Testis (tissue), 3 donors: ENCODE results near the gene DNAAF2. TPM values are rescaled to one million over a fixed set of nuclear protein-coding genes. Genes with fewer than 3 reads are reported as not detected.
"Not testable (repeated sequence)": the region's sequence is repeated elsewhere in the genome, so short reads cannot be mapped to it uniquely, and the experiment has no call there.

ENCODE experiments used
- DNase-seq: peaks from one replicate; pipeline ENCODE4 v3.0.0-alpha.2; 2019
- H3K27ac ChIP-seq, 2 donors: fragments of 200-600 bp; sonication (generic); one replicate each; pipeline ENCODE4 v1.5.1; 2019
- H3K27me3 ChIP-seq: fragments of 200-600 bp; sonication (generic); one replicate; pipeline ENCODE4 v1.5.1; 2019
- H3K36me3 ChIP-seq: fragments of 200-600 bp; sonication (generic); one replicate; pipeline ENCODE4 v1.5.1; 2017; ENCODE audit warnings: low read depth; ENCODE audit errors: missing control alignments
- H3K4me1 ChIP-seq: fragments of 200-600 bp; sonication (generic); one replicate; pipeline ENCODE4 v1.5.1; 2019
- H3K4me3 ChIP-seq, 2 donors: fragments of 200-600 bp; sonication (generic); one replicate each; pipeline ENCODE4 v1.5.1; 2017 to 2019
- H3K9me3 ChIP-seq: fragments of 200-600 bp; sonication (generic); one replicate; pipeline ENCODE4 v1.5.1; 2017
- POLR2A ChIP-seq: fragments of 450-650 bp; IDR thresholded peaks from one replicate; pipeline ENCODE4 v1.6.1; 2017; ENCODE audit warnings: antibody characterized with exemption, mild to moderate bottlenecking, moderate library complexity
- WGBS, 2 donors: methylation state at CpG; one replicate each; pipeline ENCODE4 v1.1.5; 2018; 5-methylcytosine and 5-hydroxymethylcytosine counted together
- intact Hi-C: fragments of 100-400 bp; cut with DNase I; formaldehyde crosslinking; loops from one replicate; pipeline ENCODE4 v1.15.1; 2023; ENCODE audit warnings: low total_unique reads
- polyA plus RNA-seq: library from polyadenylated mRNA; stranded (reverse); fragments of 350-450 nt; fragmentation: Illumina TruSeq; extraction: RNeasy Lipid Tissue Mini Kit (QIAGEN cat#74804); gene quantifications from one replicate; pipeline ENCODE4 v1.2.3, GENCODE V29; 2014; ENCODE audit warnings: low read depth, low replicate concordance; ENCODE audit not compliant: insufficient read depth
- total RNA-seq, 2 donors: library from RNA; depleted of rRNA; stranded (reverse); fragments of >200 nt; gene quantifications; one replicate each; pipeline ENCODE4 v1.2.3, GENCODE V29; 2016
- TF ChIP-seq, protein P1 (sequence below), 3 experiments: fragments of 450-650 bp in 2 of 3; fragments of 200-600 bp in 1 of 3; sonication (generic) in 1 of 3; IDR thresholded peaks; one replicate each; pipeline ENCODE4 v1.5.1; 2016 to 2019; ENCODE audit warnings: antibody characterized with exemption in 3 of 3, mild to moderate bottlenecking in 2 of 3, moderate library complexity in 1 of 3

DNAAF2 gene
- total and polyA plus RNA-seq, 3 donors from 2014 or later = 12.7 to 18.2 (median 15.3) TPM

- no peaks in the 10 kb centered on the region for H3K9me3 ChIP-seq
- no peaks in the 10 kb centered on the region for H3K4me1 ChIP-seq
- no peak for DNase-seq
- H3K27ac ChIP-seq = no peak overlapping the region
- no peaks in the 10 kb centered on the region for H3K27me3 ChIP-seq
- H3K4me3 ChIP-seq = no peak overlapping the region
- intact Hi-C loops = no loop called here
- no peaks in the 10 kb centered on the region for H3K36me3 ChIP-seq
- TF ChIP-seq, protein P1, sequence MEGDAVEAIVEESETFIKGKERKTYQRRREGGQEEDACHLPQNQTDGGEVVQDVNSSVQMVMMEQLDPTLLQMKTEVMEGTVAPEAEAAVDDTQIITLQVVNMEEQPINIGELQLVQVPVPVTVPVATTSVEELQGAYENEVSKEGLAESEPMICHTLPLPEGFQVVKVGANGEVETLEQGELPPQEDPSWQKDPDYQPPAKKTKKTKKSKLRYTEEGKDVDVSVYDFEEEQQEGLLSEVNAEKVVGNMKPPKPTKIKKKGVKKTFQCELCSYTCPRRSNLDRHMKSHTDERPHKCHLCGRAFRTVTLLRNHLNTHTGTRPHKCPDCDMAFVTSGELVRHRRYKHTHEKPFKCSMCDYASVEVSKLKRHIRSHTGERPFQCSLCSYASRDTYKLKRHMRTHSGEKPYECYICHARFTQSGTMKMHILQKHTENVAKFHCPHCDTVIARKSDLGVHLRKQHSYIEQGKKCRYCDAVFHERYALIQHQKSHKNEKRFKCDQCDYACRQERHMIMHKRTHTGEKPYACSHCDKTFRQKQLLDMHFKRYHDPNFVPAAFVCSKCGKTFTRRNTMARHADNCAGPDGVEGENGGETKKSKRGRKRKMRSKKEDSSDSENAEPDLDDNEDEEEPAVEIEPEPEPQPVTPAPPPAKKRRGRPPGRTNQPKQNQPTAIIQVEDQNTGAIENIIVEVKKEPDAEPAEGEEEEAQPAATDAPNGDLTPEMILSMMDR (IDR thresholded peaks at IDR 0.05) = no peak
- TF ChIP-seq POLR2A = no peak
Observed at GRCh38 chr14:49670475-49670874, 35.4 kb upstream of the DNAAF2 start.

DNA sequence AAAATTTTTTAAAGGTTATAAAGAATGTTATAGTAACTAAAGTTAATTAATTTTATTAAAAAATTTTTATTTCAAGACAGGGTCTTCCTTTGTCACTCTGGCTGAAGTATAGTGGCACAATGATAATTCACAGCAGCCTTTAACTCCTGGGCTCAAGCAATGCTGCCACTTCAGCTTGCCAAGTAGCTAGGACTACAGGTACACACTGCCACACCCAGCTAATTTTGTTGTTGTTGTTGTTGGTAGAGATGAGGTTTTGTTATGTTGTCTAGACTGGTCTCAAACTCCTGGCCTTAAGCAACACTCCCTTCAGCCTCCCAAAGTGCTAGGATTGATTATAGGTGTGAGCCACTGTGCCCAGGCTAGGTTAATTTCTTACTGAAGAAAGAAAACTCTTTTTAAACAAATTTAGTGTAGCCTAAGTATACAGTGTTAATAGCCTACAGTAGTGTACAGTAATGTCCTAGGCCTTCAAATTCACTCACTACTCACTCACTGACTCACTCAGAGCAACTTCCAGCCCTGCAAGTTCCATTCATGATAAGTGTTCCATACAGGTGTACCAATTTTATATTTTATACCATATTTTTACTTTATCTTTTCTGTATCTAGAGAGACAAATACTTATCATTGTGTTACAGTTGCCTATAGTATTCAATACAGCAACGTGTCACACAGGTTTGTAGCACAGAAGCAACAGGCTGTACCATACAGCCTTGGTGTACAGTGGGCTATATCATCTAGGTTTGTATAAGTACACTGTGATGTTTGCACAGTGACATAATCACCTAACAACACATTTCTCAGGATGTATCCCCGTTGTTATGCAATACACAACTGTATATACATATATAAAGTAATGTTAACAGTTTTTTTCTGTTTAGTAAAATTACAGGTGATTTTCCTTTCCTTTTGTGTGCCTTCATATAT, 24.7 kb upstream of the DNAAF2 start:
- TF ChIP-seq, protein P1 (IDR thresholded peaks at IDR 0.05) = no peak
- no peak for TF ChIP-seq POLR2A
- intact Hi-C loops = no loop called here
- Histone ChIP-seq H3K4me3 (no peak overlapping the region), H3K4me1 (no peaks in the 10 kb centered on the region), H3K9me3 (no peaks in the 10 kb centered on the region), H3K36me3 (no peaks in the 10 kb centered on the region), H3K27ac (no peak overlapping the region), H3K27me3 (no peaks in the 10 kb centered on the region)
- 88 to 96% methylated on average over 2 of the region's 2 CpGs for WGBS, 2 donors
- no peak for DNase-seq

DNA sequence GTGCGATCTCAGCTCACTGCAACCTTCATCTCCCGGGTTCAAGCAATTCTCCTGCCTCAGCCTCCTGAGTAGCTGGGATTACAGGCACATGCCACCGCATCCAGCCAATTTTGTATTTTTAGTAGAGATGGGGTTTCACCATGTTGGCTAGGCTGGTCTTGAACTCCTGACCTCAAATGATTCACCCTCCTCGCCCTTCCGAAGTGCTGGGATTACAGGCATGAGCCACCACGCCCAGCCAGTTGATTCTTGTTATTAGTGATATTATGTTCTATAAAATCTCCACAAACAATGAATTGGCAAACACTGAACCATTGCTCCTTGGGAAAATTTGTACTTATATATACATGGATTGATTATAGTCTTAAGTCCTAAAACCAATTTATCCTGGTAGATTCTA, 22.5 kb upstream of the DNAAF2 start:
- H3K9me3 ChIP-seq, H3K4me1 ChIP-seq, H3K4me3 ChIP-seq, DNase-seq, H3K27ac ChIP-seq, H3K36me3 ChIP-seq, H3K27me3 ChIP-seq, intact Hi-C loops: not testable (repeated sequence)
- WGBS, 2 donors = 95 to 97% methylated on average over 6 of the region's 6 CpGs

- no peak for DNase-seq
- Histone ChIP-seq H3K27ac (no peak overlapping the region), H3K27me3 (no peaks in the 10 kb centered on the region), H3K36me3 (no peaks in the 10 kb centered on the region), H3K4me3 (no peak overlapping the region), H3K4me1 (no peaks in the 10 kb centered on the region), H3K9me3 (no peaks in the 10 kb centered on the region)
- intact Hi-C loops = no loop called here
- 92 to 95% methylated on average over 3 of the region's 3 CpGs for WGBS, 2 donors
- TF ChIP-seq, protein P1 (IDR thresholded peaks at IDR 0.05) = no peak
- TF ChIP-seq POLR2A = no peak
Observed at GRCh38 chr14:49654511-49654910, 19.5 kb upstream of the DNAAF2 start.

GRCh38 chr14:49653508-49653907, 18.5 kb upstream of the DNAAF2 start:
- H3K9me3 ChIP-seq = no peaks in the 10 kb centered on the region
- no peak overlapping the region for H3K4me3 ChIP-seq
- DNase-seq = no peak
- H3K27me3 ChIP-seq = no peaks in the 10 kb centered on the region
- WGBS, 2 donors = 95 to 97% methylated on average over 6 of the region's 6 CpGs
- no peaks in the 10 kb centered on the region for H3K36me3 ChIP-seq
- H3K27ac ChIP-seq = no peak overlapping the region
- H3K4me1 ChIP-seq = no peaks in the 10 kb centered on the region
- TF ChIP-seq POLR2A = no peak
- TF ChIP-seq, protein P1 (IDR thresholded peaks at IDR 0.05) = no peak
- intact Hi-C loops = no loop called here
